H1 (cell line): ENCODE results near the gene TRAPPC2. TPM values are rescaled to one million over a fixed set of nuclear protein-coding genes. Genes with fewer than 3 reads are reported as not detected.

ENCODE experiments used
- CTCF ChIA-PET: fragments of 300-600 bp; sonication (Branson Sonifier 250); formaldehyde crosslinking; loops from one replicate; lab custom pipeline; 2021; ENCODE audit not compliant: partially characterized antibody; lab: Charles Lee
- POLR2A ChIA-PET: fragments of 300-600 bp; sonication (Branson Sonifier 250); formaldehyde crosslinking; loops from one replicate; lab custom pipeline; 2021; ENCODE audit warnings: inconsistent platforms; ENCODE audit not compliant: partially characterized antibody; lab: Charles Lee
- DNase-seq, 2 experiments: peaks; one replicate each; pipeline versions ENCODE4 v3.0.0 to v3.0.0-alpha.2; 2010 to 2022; ENCODE audit warnings: low spot score in 2 of 2, low read depth in 1 of 2, mixed read lengths in 1 of 2
- FAIRE-seq: peaks from 2 replicates; lab custom pipeline; 2011; peaks lifted over from hg19 to GRCh38; lab: Jason Lieb, UNC
- H2AFZ ChIP-seq: 2 replicates; pipeline ENCODE4 v1.8.1; 2012; ENCODE audit warnings: low read length, inconsistent platforms
- H2AK5ac ChIP-seq: 2 replicates; pipeline ENCODE4 v1.6.1; 2013; ENCODE audit warnings: low read depth, low read length
- H2BK120ac ChIP-seq: replicated peaks from 2 replicates; pipeline ENCODE3; 2013; ENCODE audit warnings: low read depth, low read length, inconsistent platforms
- H2BK12ac ChIP-seq: 2 replicates; pipeline ENCODE4 v1.6.1; 2013; ENCODE audit warnings: low read depth, low read length
- H2BK15ac ChIP-seq: 2 replicates; pipeline ENCODE4 v1.6.1; 2013; ENCODE audit warnings: low read length
- H2BK20ac ChIP-seq: 2 replicates; pipeline ENCODE4 v1.6.1; 2013; ENCODE audit warnings: low read length
- H2BK5ac ChIP-seq: 2 replicates; pipeline ENCODE4 v1.6.1; 2013; ENCODE audit warnings: low read depth, low read length
- H3K14ac ChIP-seq: 2 replicates; pipeline ENCODE4 v1.6.1; 2013; ENCODE audit warnings: inconsistent platforms; ENCODE audit not compliant: insufficient read length
- H3K18ac ChIP-seq: 2 replicates; pipeline ENCODE4 v1.6.1; 2013; ENCODE audit warnings: low read length; ENCODE audit errors: extremely low read depth
- H3K23ac ChIP-seq: 2 replicates; pipeline ENCODE4 v1.6.1; 2013; ENCODE audit warnings: inconsistent platforms; ENCODE audit not compliant: insufficient read length
- H3K23me2 ChIP-seq: 2 replicates; pipeline ENCODE4 v1.6.1; 2013; ENCODE audit warnings: low read depth, low read length
- H3K27ac ChIP-seq: 2 replicates; pipeline ENCODE4 v1.6.1; 2011; ENCODE audit warnings: low read depth, low read length, inconsistent platforms
- H3K27me3 ChIP-seq, 4 experiments: replicated peaks in 1 of 4; 1 replicate in 1 of 4; 2 replicates in 3 of 4; pipeline versions ENCODE4 v1.6.1 to v1.8.1; 2011 to 2013; ENCODE audit warnings: low read length in 3 of 4, mild to moderate bottlenecking in 3 of 4, inconsistent platforms in 2 of 4, mixed read lengths in 2 of 4, moderate library complexity in 1 of 4; ENCODE audit not compliant: control insufficient read depth in 3 of 4, insufficient read depth in 3 of 4; ENCODE audit errors: extremely low read depth in 1 of 4
- H3K36me3 ChIP-seq, 4 experiments: 2 replicates each; pipeline versions ENCODE4 v1.6.1 to v1.8.1; 2011 to 2013; ENCODE audit warnings: mild to moderate bottlenecking in 4 of 4, low read length in 3 of 4, moderate library complexity in 2 of 4, control low read depth in 1 of 4, inconsistent platforms in 1 of 4; ENCODE audit not compliant: insufficient read depth in 4 of 4, control insufficient read depth in 2 of 4
- H3K4ac ChIP-seq: replicated peaks from 2 replicates; pipeline ENCODE3; 2013; ENCODE audit warnings: low read length, low read depth, mixed read lengths, inconsistent platforms; ENCODE audit not compliant: insufficient read length
- H3K4me1 ChIP-seq, 4 experiments: replicated peaks in 1 of 4; 1 replicate in 1 of 4; 2 replicates in 3 of 4; pipeline versions ENCODE4 v1.6.1 to v1.8.1; 2011 to 2013; ENCODE audit warnings: low read length in 3 of 4, inconsistent platforms in 2 of 4, mixed read lengths in 1 of 4; ENCODE audit not compliant: insufficient read depth in 4 of 4, control insufficient read depth in 3 of 4
- H3K4me2 ChIP-seq, 2 experiments: 2 replicates each; pipeline versions ENCODE4 v1.6.1 to v1.8.1; 2011 to 2013; ENCODE audit warnings: low read depth in 2 of 2, low read length in 2 of 2, control low read depth in 1 of 2, inconsistent platforms in 1 of 2, mild to moderate bottlenecking in 1 of 2; ENCODE audit not compliant: insufficient read depth in 1 of 2
- H3K4me3 ChIP-seq, 4 experiments: fragments of 200-600, 300-600 bp in 1 of 4; sonication (generic), shearing (Covaris generic), sonication (Bioruptor Twin) in 1 of 4; 2 replicates each; pipeline versions ENCODE4 v1.5.1 to v1.8.1; 2011 to 2016; ENCODE audit warnings: low read length in 4 of 4, low read depth in 3 of 4, control low read depth in 2 of 4, inconsistent platforms in 2 of 4, mild to moderate bottlenecking in 2 of 4, mixed read lengths in 1 of 4, moderate library complexity in 1 of 4; ENCODE audit not compliant: insufficient read depth in 2 of 4; ENCODE audit errors: extremely low read depth in 1 of 4
- H3K56ac ChIP-seq: replicated peaks from 2 replicates; pipeline ENCODE3; 2013; ENCODE audit warnings: low read depth, mild to moderate bottlenecking, mixed read lengths, low read length, inconsistent platforms; ENCODE audit not compliant: insufficient read length
- H3K79me1 ChIP-seq: 2 replicates; pipeline ENCODE4 v1.6.1; 2013; ENCODE audit warnings: low read depth, low read length, control low read depth
- H3K79me2 ChIP-seq, 2 experiments: 2 replicates each; pipeline versions ENCODE4 v1.6.1 to v1.8.1; 2012 to 2013; ENCODE audit warnings: low read length in 2 of 2, mild to moderate bottlenecking in 2 of 2, inconsistent platforms in 1 of 2; ENCODE audit not compliant: insufficient read depth in 2 of 2, control insufficient read depth in 1 of 2
- H3K9ac ChIP-seq, 4 experiments: replicated peaks in 1 of 4; 1 replicate in 1 of 4; 2 replicates in 3 of 4; pipeline versions ENCODE4 v1.6.1 to v1.8.1; 2011 to 2013; ENCODE audit warnings: low read depth in 3 of 4, low read length in 3 of 4, control low read depth in 2 of 4, mild to moderate bottlenecking in 2 of 4, moderate library complexity in 2 of 4, inconsistent platforms in 1 of 4; ENCODE audit errors: extremely low read depth in 1 of 4
- H3K9me3 ChIP-seq, 2 experiments: 2 replicates each; pipeline versions ENCODE4 v1.6.1 to v1.8.1; 2012 to 2013; ENCODE audit warnings: mild to moderate bottlenecking in 2 of 2, moderate library complexity in 2 of 2, control low read depth in 1 of 2, inconsistent platforms in 1 of 2, low read depth in 1 of 2, low read length in 1 of 2, mixed read lengths in 1 of 2; ENCODE audit not compliant: insufficient read depth in 2 of 2
- H4K20me1 ChIP-seq, 2 experiments: replicated peaks in 1 of 2; 2 replicates each; pipeline versions ENCODE3 to v1.8.1; 2011 to 2013; ENCODE audit warnings: inconsistent platforms in 2 of 2, low read length in 2 of 2, mild to moderate bottlenecking in 1 of 2; ENCODE audit not compliant: insufficient read depth in 2 of 2, control insufficient read depth in 1 of 2
- H4K5ac ChIP-seq: 2 replicates; pipeline ENCODE4 v1.6.1; 2013; ENCODE audit warnings: low read length, low read depth, mixed read lengths, inconsistent platforms; ENCODE audit not compliant: insufficient read length
- H4K8ac ChIP-seq: 2 replicates; pipeline ENCODE4 v1.8.0; 2013; ENCODE audit warnings: mild to moderate bottlenecking, moderate library complexity, low read length, inconsistent platforms; ENCODE audit not compliant: insufficient read depth; ENCODE audit errors: extremely low read depth
- H4K91ac ChIP-seq: replicated peaks from 2 replicates; pipeline ENCODE3; 2013; ENCODE audit warnings: low read length, mixed read lengths, inconsistent platforms; ENCODE audit not compliant: insufficient read length
- CBX5 ChIP-seq: fragments of 300-800, 300-1000 bp; sonication (generic); IDR thresholded peaks from 2 replicates; pipeline ENCODE4 v1.7.1; 2016; ENCODE audit warnings: antibody characterized with exemption, low read length, low read depth
- CHD1 ChIP-seq: IDR thresholded peaks from 2 replicates; pipeline ENCODE4 v1.6.1; 2012; ENCODE audit warnings: low read depth, low read length, improper control_type of control experiment
- CREB1 ChIP-seq: IDR thresholded peaks from 2 replicates; pipeline ENCODE4 v1.6.1; 2012; ENCODE audit warnings: inconsistent platforms
- HDAC2 ChIP-seq, 2 experiments: fragments of 300-600 bp in 1 of 2; sonication (generic) in 1 of 2; IDR thresholded peaks; 2 replicates each; pipeline ENCODE4 v1.6.1; 2011 to 2012; ENCODE audit warnings: low read depth in 2 of 2, low read length in 2 of 2, mild to moderate bottlenecking in 2 of 2, moderate library complexity in 2 of 2, borderline replicate concordance in 1 of 2, inconsistent platforms in 1 of 2
- KDM1A ChIP-seq: fragments of 200-600, 300-600 bp; sonication (generic); IDR thresholded peaks from 2 replicates; pipeline ENCODE4 v1.7.1; 2016; ENCODE audit warnings: mild to moderate bottlenecking, low read length, borderline replicate concordance
- MAFK ChIP-seq: IDR thresholded peaks from 2 replicates; pipeline ENCODE4 v1.6.1; 2012; ENCODE audit warnings: low read depth, mild to moderate bottlenecking, improper control_type of control experiment, low read length
- POLR2A ChIP-seq, 2 experiments: IDR thresholded peaks; 1 replicate in 1 of 2; 2 replicates in 1 of 2; pipeline ENCODE4 v1.6.1; 2011; ENCODE audit warnings: low read depth in 2 of 2, low read length in 2 of 2, mild to moderate bottlenecking in 2 of 2; ENCODE audit errors: control extremely low read depth in 1 of 2
- RBBP5 ChIP-seq: IDR thresholded peaks from 2 replicates; pipeline ENCODE4 v1.7.1; 2012; ENCODE audit warnings: low read depth, mild to moderate bottlenecking, inconsistent platforms, low read length, moderate library complexity, borderline replicate concordance
- RNF2 ChIP-seq: fragments of 200-900, 300-1000 bp; sonication (generic); IDR thresholded peaks from 2 replicates; pipeline ENCODE4 v1.7.1; 2016; ENCODE audit warnings: borderline replicate concordance, low read depth, mild to moderate bottlenecking, antibody characterized with exemption, low read length; ENCODE audit not compliant: poor library complexity, severe bottlenecking; ENCODE audit errors: missing control alignments
- SIN3A ChIP-seq, 2 experiments: IDR thresholded peaks in 1 of 2; conservative IDR thresholded peaks in 1 of 2; 2 replicates each; pipeline ENCODE4 v1.6.1; 2011 to 2012; ENCODE audit warnings: low read length in 2 of 2, improper control_type of control experiment in 1 of 2, low read depth in 1 of 2, mild to moderate bottlenecking in 1 of 2
- SP2 ChIP-seq: IDR thresholded peaks from 2 replicates; pipeline ENCODE4 v1.6.1; 2012; ENCODE audit warnings: mild to moderate bottlenecking, low read length, inconsistent platforms
- SUZ12 ChIP-seq: fragments of 200-600 bp; sonication (generic); IDR thresholded peaks from 2 replicates; pipeline ENCODE4 v1.6.1; 2012; ENCODE audit warnings: mild to moderate bottlenecking, inconsistent platforms, low read length, moderate library complexity, mixed read lengths
- TCF12 ChIP-seq: IDR thresholded peaks from 2 replicates; pipeline ENCODE4 v1.6.1; 2011; ENCODE audit warnings: low read depth, mild to moderate bottlenecking, low read length
- TEAD4 ChIP-seq: IDR thresholded peaks from 2 replicates; pipeline ENCODE4 v1.6.1; 2012; ENCODE audit warnings: low read depth, low read length, inconsistent platforms, mixed read lengths
- YY1 ChIP-seq: IDR thresholded peaks from 2 replicates; pipeline ENCODE4 v1.6.1; 2011; ENCODE audit warnings: low read depth, mild to moderate bottlenecking, low read length
- WGBS, 2 experiments: shearing (Covaris generic) in 1 of 2; methylation state at CpG; one replicate each; pipeline versions ENCODE4 v1.1.6 to v1.1.7; 2013 to 2015; ENCODE audit warnings: low lambda C conversion rate in 2 of 2, mixed read lengths in 2 of 2, inconsistent platforms in 1 of 2, low coverage in 1 of 2, missing lambda C conversion rate in 1 of 2; ENCODE audit not compliant: insufficient replicate concordance in 2 of 2, insufficient coverage in 1 of 2, insufficient read length in 1 of 2; ENCODE audit errors: extremely low coverage in 1 of 2, missing lambda C conversion rate in 1 of 2; 5-methylcytosine and 5-hydroxymethylcytosine counted together
- polyA plus RNA-seq, 7 experiments: library from polyadenylated mRNA; depleted of rRNA in 3 of 7; stranded (reverse) in 5 of 7; unstranded in 2 of 7; fragments of >200 nt in 5 of 7; fragments of 200-250 nt in 2 of 7; gene quantifications; 1 replicate in 5 of 7; 2 replicates in 1 of 7; 4 replicates in 1 of 7; pipeline versions ENCODE4 v1.2.1 to v1.2.3, GENCODE V29; 2011 to 2013; ENCODE audit warnings: missing spikeins in 2 of 7, mixed read lengths in 2 of 7
- total RNA-seq: library from RNA; stranded (reverse); fragmentation: NEBNext Ultra II Directional; extraction: Animal tissue kit (Norgen Biotek cat#: 25700); gene quantifications from 2 replicates; pipeline ENCODE4 v1.2.1, GENCODE V29; 2021

Gene TRAPPC2
- total and polyA plus RNA-seq, 2 of the 8 experiments (the other 6 are each of a cell fraction or from before 2014, with no cell fraction given), result 6.7 to 10.8 TPM

DNA sequence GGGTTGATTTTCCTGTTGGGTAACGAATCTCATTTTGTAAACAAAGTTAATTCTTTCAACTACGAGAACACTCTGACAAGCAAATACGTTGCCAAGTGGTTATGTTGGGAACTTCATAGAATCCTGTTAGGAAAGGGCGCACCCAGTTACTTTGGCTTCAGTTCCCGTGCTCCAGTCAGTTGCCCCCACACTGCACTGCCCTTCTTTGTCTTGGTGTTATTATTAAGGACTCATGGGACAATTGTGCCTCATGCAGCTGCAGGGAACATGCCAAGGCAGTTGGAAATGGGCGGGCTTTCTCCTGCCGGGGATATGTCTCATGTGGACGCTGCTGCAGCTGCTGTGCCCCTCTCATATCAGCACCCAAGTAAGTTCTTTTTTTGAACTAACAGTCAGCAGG is 29.1 kb upstream of the TRAPPC2 start:
- Histone ChIP-seq H2AK5ac (no peak overlapping the region), H4K20me1 (no peaks in the 10 kb centered on the region), H3K4me1 (peaks cover 0 to 16% (median 6%) of the 10 kb centered on the region in 4 experiments; a peak in 4 of 7 replicates), H4K91ac (no peak overlapping the region), H4K5ac (peak overlapping the region; percentile 44), H3K9me3 (no peaks in the 10 kb centered on the region), H2BK15ac (no peak overlapping the region), H3K4ac (no peak overlapping the region), H3K9ac (no peak overlapping the region), H2BK5ac (no peak overlapping the region), H3K79me1 (no peaks in the 10 kb centered on the region), H3K36me3 (peaks cover 0 to 42% (median 9%) of the 10 kb centered on the region in 4 experiments; a peak in 7 of 8 replicates), H3K4me3 (no peak overlapping the region), H3K4me2 (no peak overlapping the region; a peak in 1 of 4 replicates), H2AFZ (no peak overlapping the region), H2BK20ac (no peak overlapping the region), H4K8ac (no peak overlapping the region), H3K56ac (no peak overlapping the region), H3K27me3 (no peaks in the 10 kb centered on the region), H2BK12ac (no peak overlapping the region), H3K23me2 (no peaks in the 10 kb centered on the region), H2BK120ac (no peak overlapping the region), H3K79me2 (no peaks in the 10 kb centered on the region), H3K14ac (no peak overlapping the region), H3K23ac (no peak overlapping the region), H3K27ac (no peak overlapping the region), H3K18ac (no peak overlapping the region)
- no peak for DNase-seq
- ChIA-PET CTCF (interaction anchor here (0.8 to 2.7 kb wide), 3 partner anchors 256 to 291 kb away, joined by 3 to 7 read pairs (median 6); no protein-coding TSS in a partner anchor), POLR2A (interaction anchor here (2.1 kb wide), 1 partner anchor 175 kb away, joined by 5 read pairs; no protein-coding TSS in a partner anchor)
- 61% methylated on average over 8 of the region's 8 CpGs; no CpG with 5 or more reads in 1 of the 2 experiments for WGBS, 2 experiments
- FAIRE-seq, result peak; percentile 42
- TF ChIP-seq POLR2A (IDR thresholded peaks at IDR 0.05; ENCODE audit: control extremely low read depth in 1 of 2, low read depth in 2 of 2, low read length in 2 of 2), result no peak
- no peak for TF ChIP-seq YY1
- no peak for TF ChIP-seq KDM1A
- no peak for TF ChIP-seq CREB1
- no peak for TF ChIP-seq SUZ12
- TF ChIP-seq MAFK, result no peak
- TF ChIP-seq SP2, result no peak
- TF ChIP-seq CHD1, result no peak
- no peak for TF ChIP-seq TEAD4
- no peak for TF ChIP-seq RBBP5
- TF ChIP-seq HDAC2 (IDR thresholded peaks at IDR 0.05; ENCODE audit: borderline replicate concordance in 1 of 2, low read depth in 2 of 2, low read length in 2 of 2), result no peak
- no peak for TF ChIP-seq SIN3A (conservative IDR thresholded peaks at IDR 0.05 in 1 of 2, IDR thresholded peaks at IDR 0.05 in 1 of 2; ENCODE audit: low read depth in 1 of 2, low read length in 2 of 2)
- no peak for TF ChIP-seq CBX5
- no peak for TF ChIP-seq RNF2
- TF ChIP-seq TCF12, result no peak
